Stimulated activated CD4-positive, alpha-beta T cell treated with anti-CD3 and anti-CD28 coated beads, Interleukin-15, amount 100 ng/mL, for 48 hours (primary cell): ENCODE data around the gene GIT2.

Experiments
- DNase-seq, 2 donors: peaks; one replicate each; pipeline ENCODE4 v3.0.0-alpha.2; 2020; ENCODE audit warnings: low read depth in 2 of 2

GIT2 gene

GRCh38 chr12:109981311-109981710, 14.9 kb downstream of the GIT2 start:
- peak; percentile 53 to 56 for DNase-seq

GRCh38 chr12:109972821-109973220, 23.3 kb downstream of the GIT2 start:
- no peak for DNase-seq

- DNase-seq: no peak
These were observed 27.4 kb downstream of the GIT2 start for GRCh38 chr12:109968801-109969200.

GRCh38 chr12:109968032-109968420, 28.1 kb downstream of the GIT2 start:
- DNase-seq: no peak

GRCh38 chr12:109967383-109968031, 28.7 kb downstream of the GIT2 start:
- no peak for DNase-seq

GRCh38 chr12:109966546-109966945, 29.6 kb downstream of the GIT2 start:
- DNase-seq: no peak

GRCh38 chr12:109963743-109964429, 32.3 kb downstream of the GIT2 start:
- no peak for DNase-seq

GRCh38 chr12:109963330-109963729, 32.8 kb downstream of the GIT2 start:
- no peak for DNase-seq

GRCh38 chr12:109962398-109962797, 33.8 kb downstream of the GIT2 start:
- no peak for DNase-seq

- DNase-seq: no peak
These were observed 34.6 kb downstream of the GIT2 start for GRCh38 chr12:109961612-109962011.

GRCh38 chr12:109961201-109961600, 35.0 kb downstream of the GIT2 start:
- no peak for DNase-seq

GRCh38 chr12:109959411-109960093, 36.6 kb downstream of the GIT2 start:
- DNase-seq: no peak

- DNase-seq: no peak
These were observed 37.8 kb downstream of the GIT2 start for GRCh38 chr12:109958374-109958773.

- DNase-seq: no peak
These were observed 42.5 kb downstream of the GIT2 start for GRCh38 chr12:109953656-109954055.

GRCh38 chr12:109952873-109953272, 43.3 kb downstream of the GIT2 start:
- no peak for DNase-seq

GRCh38 chr12:109952160-109952858, 43.9 kb downstream of the GIT2 start:
- DNase-seq: no peak

- no peak for DNase-seq
These were observed 44.4 kb downstream of the GIT2 start for GRCh38 chr12:109951751-109952150.

GRCh38 chr12:109951136-109951535, 45.0 kb downstream of the GIT2 start:
- no peak for DNase-seq

GRCh38 chr12:109950625-109951024, 45.5 kb downstream of the GIT2 start:
- no peak for DNase-seq

- no peak for DNase-seq
These were observed 47.1 kb downstream of the GIT2 start for GRCh38 chr12:109949089-109949488.

GRCh38 chr12:109948368-109948767, 47.8 kb downstream of the GIT2 start:
- no peak for DNase-seq

- DNase-seq: no peak
These were observed 48.6 kb downstream of the GIT2 start for GRCh38 chr12:109947521-109947920.
